Inflammatory macrophage treated with lipopolysaccharide for 4 hours (primary cell): Measurements from ENCODE around the gene PSMC5.

ENCODE experiments used
- DNase-seq: peaks from one replicate; pipeline ENCODE4 v3.0.0-alpha.2; 2020

The PSMC5 gene

GRCh38 chr17:63821804-63822203, 5.4 kb upstream of the PSMC5 start:
- DNase-seq, result no peak

DNA sequence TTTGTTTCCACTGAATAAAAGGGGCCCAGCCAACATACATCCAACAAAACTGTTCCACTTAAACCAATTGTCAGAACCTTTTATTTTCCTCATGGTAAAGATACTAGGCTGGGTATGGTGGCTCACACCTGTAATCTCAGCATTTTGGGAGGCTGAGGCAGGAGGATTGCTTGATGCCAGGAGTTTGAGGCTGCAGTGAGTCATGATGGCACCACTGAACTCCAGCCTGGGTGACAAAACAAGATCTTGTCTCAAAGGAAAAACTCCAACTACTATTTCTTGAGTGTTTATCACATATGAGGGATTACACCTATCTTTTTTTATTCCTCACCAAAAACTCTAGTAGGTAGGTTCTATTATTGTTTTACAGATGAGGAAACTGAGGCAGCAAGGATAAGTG, 4.7 kb upstream of the PSMC5 start:
- no peak for DNase-seq

DNA sequence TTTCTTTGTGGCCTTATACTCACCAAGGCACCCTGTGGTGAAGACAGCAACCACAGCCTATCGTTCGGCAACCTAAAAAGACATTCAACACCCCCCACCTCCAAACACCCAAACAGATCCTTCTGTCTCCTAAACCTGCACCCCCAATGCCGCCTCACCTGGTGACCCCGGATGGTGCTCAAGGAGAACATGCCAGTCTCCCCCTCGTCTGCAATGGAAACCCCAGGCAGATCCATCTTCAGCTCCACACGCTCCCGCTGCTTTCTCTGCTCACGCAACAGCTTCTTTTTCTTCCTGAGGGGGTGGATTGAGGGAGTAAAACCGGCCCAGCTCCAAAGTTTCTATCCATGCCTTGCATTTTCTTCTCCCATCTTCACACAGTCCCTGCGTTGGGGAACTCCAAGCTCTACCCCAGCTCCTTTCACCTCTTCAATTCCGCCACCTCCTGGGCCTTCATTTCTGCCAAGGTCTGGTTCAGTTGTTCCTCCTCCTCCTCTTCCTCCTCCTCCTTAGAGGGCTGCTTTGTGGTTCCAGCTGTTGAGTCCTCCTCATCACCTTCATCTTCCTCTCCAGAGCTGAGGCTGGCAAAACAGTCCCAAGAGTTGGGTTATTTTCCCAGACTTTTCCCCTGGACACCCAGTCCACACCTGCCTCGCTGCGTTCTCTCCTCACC, 3.4 kb upstream of the PSMC5 start:
- no peak for DNase-seq

DNA sequence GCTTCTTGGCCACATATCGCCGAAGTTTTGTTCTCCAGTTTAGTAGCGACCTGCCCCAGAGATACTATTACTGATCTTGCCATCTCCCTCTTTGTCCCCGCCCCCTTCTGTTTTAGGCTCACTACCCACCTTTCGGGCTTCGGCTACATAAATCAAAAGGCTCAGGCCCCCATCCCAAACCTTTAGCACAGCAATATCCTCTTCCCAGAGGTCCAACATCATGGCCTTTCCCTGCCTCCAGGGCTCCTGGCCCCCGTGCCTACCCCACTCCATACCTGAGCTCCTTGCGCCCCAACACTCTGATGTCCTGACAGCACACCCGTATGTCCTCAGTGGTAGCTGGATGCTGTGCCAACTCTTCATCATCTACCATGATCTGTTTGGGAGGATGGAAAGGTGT, 2.9 kb upstream of the PSMC5 start:
- no peak for DNase-seq

GRCh38 chr17:63826468-63827001, 696 bp upstream of the PSMC5 start:
- DNase-seq, result peak; percentile 24

DNA sequence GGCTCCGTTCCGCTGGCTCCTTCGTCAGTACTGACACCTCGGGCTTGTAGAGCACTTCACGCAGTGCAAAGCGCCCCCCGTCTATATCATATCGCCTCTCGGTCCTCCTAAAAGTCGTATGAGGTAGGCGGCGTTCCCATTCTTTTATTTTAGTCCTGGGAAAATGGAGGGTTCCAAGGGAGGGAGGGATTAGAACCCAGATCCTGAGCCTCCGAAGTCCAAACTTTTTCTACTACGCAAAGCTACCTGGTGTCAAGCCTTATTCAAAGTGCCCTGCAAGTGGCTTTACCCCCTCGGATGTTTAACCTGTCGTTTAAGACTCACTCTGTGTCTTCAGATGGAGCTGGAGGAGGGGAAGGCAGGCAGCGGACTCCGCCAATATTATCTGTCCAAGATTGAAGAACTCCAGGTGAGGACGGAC, 580 bp downstream of the PSMC5 start:
- DNase-seq, result no peak

GRCh38 chr17:63828936-63829335, 1.7 kb downstream of the PSMC5 start:
- DNase-seq, result no peak

GRCh38 chr17:63830278-63830677, 3.0 kb downstream of the PSMC5 start:
- no peak for DNase-seq

GRCh38 chr17:63830904-63831491, 3.8 kb downstream of the PSMC5 start:
- no peak for DNase-seq

DNA sequence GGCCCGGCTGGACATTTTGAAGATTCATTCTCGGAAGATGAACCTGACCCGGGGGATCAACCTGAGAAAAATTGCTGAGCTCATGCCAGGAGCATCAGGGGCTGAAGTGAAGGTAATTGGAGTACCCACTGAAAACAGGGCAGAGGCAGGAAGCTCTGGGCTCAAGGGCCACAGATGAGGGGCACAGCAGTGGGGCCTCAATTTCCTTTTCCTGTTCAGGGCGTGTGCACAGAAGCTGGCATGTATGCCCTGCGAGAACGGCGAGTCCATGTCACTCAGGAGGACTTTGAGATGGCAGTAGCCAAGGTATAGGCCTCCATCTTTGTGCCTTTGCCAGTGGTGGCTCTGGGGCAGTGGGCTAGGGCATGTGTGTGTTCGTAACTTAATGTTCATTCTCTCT, 4.3 kb downstream of the PSMC5 start:
- no peak for DNase-seq

DNA sequence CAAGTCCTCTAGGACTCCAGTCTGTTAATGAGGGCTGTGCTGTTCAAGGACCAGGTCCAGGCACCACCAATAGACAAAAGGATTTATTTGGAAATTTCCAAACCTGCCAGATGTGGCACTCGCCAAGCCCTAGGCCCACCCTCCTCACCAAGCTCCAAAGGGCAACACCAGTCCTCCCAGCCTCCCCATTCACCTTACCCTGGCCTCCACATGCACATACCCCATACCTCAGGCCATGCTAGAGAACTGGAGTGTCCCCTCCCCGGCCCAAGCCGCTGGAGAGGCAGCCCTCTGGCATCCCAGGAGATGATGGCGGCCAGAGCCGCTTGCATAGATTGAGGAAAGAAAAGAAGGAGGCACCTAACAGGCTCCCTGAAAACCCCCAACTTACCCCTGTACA, 4.8 kb downstream of the PSMC5 start:
- no peak for DNase-seq

GRCh38 chr17:63832455-63832854, 5.2 kb downstream of the PSMC5 start:
- no peak for DNase-seq

- no peak for DNase-seq
Measured at GRCh38 chr17:63833026-63833740, 6.0 kb downstream of the PSMC5 start.

DNA sequence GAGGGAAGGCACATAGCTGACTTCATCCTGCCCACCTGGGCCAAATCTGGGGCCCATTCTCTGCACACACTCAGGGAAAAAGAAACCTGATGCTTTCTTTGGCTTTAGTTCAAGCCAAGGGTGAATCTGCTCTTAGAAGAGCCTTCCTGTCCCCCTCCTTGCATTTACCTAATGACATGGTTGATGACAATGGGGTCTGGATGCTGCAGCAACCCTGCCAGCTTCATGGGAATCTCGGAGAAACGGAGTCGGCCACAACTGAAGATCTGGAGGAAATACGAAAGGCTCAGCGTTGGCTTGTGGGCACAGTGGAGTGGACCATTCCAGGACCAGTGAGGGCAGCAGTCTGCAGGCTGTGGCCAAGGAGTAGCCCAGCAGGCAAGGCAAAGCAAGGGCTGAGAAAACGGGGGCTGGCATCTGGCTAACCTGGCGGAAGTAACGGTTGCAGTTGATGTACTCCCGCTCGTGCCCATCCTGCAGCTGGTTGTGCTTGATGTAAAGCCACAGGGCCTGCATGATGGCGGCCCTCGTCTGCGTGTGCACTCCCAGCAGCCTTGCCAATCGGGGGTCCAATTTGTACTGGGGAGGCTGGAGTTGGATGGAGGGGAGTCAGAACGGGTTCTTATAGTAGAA, 6.6 kb downstream of the PSMC5 start:
- no peak for DNase-seq

GRCh38 chr17:63834431-63835166, 7.4 kb downstream of the PSMC5 start:
- DNase-seq, result peak; percentile 75

DNA sequence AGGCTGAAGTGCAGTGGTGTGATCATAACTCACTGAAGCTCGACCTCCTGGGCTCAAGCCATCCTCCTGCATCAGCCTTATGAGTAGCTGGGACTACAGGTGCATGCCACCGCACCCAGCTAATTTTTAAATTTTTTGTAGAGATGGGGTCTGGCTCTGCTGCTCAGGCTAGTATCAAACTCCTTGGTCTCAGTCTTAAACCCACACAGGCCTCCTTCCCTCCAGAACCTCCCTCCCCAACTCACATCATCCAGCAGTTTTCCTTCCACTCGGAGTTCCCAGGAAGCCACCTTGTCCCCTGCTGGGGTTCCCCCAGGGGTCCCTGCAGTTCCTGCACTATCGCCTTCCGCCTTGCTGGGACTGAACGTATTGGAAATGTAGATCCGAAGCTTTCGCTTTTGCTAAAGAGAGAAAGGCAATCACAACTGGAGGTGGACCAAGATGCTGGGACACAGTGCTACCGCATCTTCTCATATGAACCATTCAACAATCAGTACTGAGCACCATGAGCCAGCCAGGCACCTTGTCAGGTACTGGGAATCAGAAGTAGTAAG, 8.0 kb downstream of the PSMC5 start:
- DNase-seq, result no peak

- DNase-seq, result no peak
Measured at GRCh38 chr17:63836811-63837210, 9.6 kb downstream of the PSMC5 start.

GRCh38 chr17:63837480-63837879, 10.2 kb downstream of the PSMC5 start:
- no peak for DNase-seq

DNA sequence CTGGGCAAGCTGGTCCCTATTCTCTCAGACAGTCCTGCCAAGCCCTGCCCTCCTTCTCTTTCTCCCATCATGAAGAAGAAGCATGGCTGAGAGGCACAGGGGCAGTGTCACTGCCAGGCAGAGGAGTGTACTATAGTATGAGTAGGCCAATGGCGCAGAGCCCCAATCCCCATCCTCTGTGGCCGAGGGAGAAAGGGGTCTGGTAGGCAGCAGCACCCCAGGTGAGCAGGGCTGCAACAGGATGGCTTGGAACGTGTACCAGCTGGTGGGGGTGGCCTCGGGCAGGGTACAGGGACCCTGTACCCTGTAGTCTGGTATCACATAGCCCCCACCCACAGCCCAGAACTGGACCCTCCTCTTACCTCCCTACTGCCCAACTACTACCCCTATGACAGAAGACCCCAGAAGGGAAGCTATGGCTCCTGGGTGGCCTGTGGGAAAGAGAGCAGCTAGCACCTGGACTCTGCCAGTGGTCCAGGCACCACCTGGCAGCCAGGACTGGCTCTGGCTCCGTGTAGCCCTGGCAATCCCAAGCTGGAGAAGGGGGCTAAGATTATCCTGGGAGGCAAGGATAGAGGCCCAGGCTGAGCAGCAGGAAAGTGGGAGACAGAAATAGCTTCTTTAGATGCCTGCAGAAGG, 10.8 kb downstream of the PSMC5 start:
- DNase-seq, result no peak

DNA sequence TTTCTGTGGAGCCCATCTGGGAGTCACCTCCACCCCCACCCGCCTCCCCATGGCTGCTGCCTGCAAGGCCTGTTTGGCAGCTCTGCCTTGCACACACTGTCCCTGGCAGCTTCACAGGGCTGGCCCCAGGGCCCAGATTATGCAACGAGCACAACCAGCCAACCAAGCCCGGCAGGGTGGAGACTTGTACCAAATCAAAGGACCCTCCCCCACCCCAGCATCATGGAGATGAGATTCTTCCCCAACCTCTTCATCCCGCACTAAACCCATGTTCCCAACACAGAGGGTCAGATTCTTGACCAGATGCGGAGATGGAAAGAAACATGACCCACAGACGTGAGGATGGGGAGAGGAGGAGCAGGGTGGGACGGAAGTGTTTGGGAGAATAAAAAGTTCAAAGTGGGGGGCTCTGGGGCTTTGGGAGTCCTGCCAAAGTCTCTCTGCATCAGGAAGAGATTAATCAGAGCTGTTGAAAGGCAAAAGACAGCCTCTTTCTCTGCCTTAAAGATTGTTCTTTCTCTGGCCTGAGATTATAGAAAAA, 11.5 kb downstream of the PSMC5 start:
- DNase-seq, result no peak

- no peak for DNase-seq
Measured at GRCh38 chr17:63840591-63841349, 13.5 kb downstream of the PSMC5 start.
